ENCODE results near the gene LYL1.

The LYL1 gene

DNA sequence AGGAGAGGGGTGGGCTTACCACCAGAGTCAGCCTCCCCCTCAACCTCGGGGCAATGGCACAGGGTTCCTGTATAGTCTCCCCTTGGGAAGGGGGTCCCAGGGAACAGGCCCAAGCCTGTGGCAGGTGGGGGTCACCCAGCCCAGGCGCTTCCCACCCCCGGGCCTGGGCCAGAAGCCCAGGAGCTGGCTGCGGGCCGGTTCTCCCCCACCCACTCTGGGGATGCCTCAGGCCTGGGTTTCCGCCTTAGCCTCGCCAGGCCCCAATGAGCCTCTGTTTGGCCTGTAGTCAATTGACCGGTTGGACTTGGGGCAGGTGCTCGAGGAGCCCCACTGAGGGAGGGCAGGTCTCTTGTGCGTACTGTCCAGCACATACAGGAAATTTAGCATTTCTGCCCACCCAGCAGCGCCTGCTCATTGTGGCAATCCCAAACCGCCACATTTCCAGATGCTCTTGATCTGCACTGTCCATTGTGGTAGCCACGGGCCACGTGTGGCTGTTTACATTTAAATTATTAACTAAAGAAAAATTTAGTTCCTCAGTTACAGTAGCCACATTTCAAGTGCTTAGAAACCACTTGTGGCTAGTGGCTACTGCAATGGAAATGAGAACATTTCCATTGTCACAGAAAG, 9.9 kb downstream of the LYL1 start:
- DNase-seq (ENCODE audit: low read depth) = no peak

DNA sequence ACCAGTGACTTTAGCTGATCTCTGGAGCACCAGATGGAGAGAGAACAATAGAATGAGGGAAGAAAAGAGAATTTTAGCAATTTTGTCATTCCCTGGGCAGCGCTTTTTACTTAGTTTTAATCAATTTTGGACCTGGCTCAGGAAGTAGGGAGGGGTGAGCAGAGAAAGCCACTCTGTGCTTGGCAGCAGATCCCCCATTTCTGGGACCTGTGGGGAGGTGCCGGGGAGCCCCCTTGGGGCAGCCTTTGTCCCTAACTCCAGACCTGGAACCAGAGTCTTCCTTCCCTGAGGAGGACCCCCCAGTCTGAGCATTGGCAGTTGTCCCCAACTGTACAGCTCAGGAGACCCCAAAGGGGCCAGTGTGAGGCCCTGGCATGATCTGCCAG, 10.5 kb downstream of the LYL1 start:
- no peak for DNase-seq (ENCODE audit: low read depth)

DNA sequence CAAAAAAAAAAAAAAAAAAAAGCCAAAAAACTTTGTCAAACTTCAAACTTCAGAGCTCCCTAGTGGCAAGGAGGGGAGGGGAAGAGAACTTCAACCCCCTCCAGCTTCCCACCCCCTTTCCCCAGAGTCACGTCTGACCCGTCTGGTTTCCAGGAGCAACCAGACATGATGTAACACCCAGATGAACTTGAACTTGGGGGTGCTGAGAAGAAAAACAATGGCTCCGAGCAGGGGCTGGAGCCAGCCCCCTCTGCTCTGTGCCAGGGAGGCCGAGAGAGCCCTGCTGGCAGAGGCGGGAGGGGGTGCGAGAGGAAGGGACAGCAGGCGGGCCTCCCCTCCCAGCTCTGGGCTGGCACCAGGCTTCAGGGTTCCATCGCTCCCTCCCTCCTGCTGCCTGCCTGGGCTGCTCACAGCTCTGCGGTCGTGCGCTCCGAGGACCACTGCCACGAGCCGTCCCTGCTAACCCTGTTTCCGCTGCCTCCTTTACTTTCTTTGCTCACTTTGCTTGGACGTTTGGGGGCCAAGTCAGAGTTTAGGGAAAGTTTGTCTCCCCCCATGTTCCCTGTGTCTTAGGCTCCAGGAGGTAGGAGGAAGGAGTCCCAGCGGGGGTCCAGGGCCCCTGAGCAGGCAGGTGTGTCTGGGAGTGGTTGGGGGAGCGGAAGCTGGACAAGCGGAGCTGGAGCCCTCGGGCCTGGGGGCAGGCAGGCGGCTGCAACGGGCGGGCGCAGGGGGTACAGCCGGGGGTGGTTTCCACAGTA, 11.1 kb downstream of the LYL1 start:
- no peak for DNase-seq (ENCODE audit: low read depth)

DNA sequence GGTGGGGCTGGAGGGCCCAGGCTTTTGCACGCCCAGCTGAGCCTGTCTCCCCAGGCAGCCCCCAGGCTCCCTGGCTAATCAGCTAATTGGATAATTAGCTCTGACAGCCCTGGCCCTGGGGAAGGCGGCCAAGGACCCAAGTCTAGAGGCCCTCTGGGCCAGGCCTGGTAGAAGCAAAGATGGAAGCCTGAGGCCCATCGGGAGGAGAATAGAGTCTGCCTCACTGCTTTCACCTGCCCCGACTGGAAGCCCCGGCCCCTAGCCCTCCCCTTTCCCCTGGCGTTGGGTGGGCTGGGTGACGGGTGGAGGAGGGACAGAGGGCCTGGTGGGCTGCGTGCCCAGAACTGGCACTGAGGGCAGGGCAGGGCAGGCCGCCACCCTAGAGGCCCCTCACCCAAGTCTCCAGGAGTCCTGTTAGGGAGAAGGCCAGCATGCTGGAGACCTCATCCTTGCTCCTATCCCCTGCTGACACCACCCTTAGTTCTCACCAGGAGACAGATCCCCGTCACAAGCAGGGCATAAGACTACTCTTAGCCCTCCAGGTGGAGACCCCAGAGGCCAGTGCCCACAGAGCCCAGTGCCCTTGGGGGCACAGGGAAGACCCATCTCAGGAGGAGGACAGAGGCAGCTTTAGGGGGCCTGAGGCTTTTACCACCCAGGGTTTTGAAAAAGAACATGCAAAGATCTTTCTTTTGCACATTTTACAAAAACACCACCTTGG, 12.0 kb downstream of the LYL1 start:
- DNase-seq (ENCODE audit: low read depth) = no peak

DNA sequence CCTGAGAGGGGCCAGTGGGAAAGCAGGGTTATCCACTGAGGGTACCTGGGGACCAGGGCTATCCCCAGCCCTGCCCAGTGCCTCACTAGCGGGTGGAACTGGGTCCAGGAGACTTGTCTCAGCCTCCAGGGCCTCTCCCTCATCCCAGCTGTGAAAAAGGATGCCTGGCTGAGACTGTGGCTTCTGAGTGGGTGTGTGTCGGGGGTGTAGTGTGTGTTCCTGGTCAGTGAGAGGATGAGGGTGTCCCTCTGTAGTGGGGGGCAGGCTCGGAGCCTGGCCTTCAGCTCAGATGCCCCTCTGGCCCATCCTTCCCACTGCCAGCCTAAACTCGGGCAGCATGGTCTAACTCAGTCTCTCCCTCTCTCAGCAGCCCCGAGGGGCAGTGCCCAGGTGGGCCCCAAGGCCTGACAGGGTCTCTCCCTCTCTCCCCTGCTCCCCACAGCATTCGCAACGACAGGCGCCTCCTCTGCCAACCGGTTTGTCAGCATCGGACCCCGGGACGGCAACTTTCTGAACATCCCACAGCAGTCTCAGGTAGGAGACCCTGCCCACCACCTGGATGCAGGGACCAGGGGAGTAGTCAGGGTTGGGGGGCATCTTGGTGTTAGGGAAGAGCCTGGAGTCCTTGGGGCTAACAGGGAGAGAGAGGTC, 12.7 kb downstream of the LYL1 start:
- no peak for DNase-seq (ENCODE audit: low read depth)

DNA sequence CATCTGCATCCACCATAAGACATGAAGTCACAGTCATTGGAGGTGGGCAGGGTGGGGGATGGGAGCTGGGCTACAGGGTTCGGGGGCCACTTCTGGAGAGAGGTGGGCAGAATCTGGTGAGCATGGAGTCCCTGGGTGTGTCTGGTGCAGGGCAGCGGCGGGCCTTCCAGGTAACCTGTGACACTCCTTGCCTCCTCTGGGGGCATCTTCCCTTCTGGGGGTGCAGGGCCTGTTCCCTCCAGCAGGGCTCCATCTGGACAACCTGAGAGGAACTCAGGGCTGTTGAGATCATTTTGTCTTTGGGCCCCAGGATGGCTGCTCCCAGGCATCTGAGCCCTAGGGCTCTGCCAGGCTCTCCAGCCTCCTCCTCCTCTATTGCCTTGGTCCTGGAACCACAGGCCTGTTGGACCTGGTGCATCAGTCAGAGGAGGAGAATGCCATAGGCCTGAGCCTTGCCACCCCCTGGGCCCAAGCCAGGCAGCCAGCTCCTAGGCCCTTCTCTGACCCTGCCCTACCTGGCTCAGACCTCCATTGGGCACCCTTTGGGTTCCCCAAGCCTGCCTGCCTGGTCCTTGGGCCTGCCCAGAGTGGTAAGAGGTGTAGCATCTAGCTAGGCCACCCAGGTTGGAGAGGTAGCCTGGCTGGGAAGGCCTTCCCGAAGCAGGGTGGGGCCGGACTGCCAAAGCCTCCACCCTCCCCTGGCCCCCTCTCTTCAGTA, 13.4 kb downstream of the LYL1 start:
- no peak for DNase-seq (ENCODE audit: low read depth)

DNA sequence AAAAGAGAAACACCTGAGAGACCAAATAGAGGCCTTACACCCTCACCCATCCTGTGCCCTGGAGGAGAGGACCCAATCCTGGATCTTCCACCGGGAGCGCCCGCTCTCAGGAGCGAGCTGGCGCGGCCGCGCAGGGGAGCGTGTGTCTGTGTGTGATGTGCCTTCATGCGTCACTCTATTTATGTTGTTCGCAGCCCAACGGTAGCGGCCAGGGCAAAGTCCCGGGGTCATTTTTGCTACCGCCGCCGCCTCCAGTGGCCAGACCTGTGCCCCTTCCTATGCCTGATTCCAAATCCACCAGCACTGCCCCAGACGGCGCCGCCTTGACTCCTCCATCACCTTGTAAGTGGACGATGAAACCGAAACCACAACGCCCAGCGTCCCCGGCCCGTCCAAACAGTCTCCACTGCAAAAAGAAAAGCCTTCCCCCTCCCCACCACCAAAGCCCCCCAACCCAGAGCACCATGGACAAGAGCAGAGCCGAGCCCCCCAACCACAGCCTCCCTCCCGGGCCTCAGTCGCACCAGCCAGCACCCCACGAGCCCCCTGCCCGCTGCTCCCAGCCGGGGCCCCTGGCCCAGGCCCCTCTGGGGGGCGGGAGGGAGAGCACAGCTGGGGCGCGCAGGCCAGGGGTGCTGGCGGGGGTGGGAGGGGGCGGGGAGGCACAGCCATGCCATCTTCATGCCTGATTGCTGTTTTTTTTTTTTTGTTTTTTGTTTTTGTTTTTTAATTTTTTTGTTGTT, 14.7 kb downstream of the LYL1 start:
- no peak for DNase-seq (ENCODE audit: low read depth)

DNA sequence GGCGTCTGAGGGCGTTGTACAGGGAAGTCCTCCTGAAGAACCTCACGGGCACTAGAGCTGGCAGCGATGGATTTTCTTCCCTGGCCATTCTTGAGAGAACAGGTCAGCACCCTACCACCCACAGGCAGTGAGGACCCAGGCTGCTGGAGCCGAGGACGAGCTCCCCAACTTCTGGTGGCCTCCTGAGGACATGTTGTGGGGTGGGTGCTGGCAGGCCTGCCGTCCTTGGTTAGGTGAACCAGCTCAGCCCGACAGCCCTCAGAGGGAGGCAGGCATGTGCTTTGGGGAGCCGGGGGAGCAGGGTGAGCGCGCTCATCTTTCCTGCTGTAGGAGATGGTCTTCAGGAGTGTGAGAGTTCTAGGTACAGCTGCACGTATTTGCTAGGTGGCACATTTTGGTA, 15.4 kb downstream of the LYL1 start:
- no peak for DNase-seq (ENCODE audit: low read depth)

DNA sequence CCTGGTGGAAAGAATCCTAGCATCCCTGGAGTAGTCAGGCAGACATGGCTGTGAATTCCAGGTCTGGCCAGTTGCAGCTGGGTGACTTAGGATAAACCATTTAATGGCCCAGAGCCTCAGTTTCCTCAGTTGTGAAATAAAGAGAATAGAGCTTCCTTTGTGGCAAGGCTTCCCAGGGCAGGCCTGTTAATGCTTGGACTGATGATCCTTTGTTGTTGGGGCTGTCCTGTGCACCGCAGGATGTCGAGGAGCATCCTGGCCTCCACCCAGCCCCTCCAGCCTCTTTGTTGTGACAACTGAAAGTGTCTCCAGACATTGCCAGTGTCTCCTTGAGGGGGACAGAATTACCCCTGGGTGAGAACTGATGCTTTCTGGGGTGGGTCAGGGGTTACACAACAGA, 16.3 kb downstream of the LYL1 start:
- no peak for DNase-seq (ENCODE audit: low read depth)

DNA sequence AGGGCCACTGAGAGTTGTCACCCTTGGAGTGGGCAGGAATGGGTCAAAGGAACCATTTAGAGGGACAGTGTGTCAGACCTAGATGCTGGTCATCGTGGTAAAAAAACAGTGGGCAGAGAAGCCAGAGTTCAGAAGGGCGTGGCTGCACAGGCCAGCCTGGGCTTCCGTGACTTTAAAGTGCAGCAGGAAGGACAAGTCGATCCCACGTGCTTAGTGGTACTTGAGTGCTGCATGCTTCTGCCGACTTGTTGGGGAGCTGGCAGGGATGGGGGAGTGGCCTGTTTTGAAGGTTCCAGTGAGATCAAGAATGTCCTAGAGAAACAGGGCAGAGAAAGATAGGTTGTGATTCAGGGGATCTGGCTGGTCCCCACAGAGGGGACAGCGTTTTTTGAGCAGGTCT, 17.0 kb downstream of the LYL1 start:
- DNase-seq (ENCODE audit: low read depth) = no peak

DNA sequence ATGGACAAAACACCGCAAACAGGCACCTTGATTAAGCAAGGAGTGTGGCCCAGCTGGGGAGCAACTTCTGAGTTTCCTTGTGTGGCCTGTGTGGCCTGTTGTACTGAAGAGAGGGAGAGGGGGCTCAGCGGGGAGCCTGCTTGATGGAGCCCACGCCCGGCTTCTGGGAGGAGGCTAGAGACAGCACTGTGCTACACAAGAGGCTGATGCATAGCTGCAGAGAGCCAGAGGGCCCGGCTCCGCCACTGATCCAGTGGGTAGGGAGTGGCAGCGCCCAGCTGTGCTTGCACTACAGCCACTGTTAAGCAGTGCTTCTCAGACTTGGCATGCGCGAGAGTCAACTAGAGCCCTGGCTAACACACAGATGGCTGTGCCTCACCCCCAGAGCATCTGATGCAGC, 19.0 kb downstream of the LYL1 start:
- no peak for DNase-seq (ENCODE audit: low read depth)

DNA sequence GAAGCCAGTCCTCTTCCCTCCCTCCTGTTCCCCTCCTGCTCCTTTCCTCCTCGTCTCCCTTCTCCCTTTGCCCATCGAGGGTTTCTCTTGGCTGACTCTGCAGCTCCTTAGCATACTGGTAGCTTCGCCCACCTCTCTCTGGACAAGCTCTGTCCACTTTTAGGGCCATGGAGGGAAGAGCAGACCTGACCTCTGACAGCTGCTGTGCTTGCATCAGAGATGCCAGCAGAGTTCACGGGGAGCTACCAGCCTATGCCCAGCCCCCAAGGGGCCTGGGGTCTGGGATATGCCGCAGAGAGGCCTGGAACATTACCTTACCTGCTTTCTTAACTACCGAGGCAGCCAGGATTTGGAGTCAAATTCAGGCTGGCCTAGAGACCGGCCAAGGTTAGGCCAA, 19.7 kb downstream of the LYL1 start:
- DNase-seq (ENCODE audit: low read depth) = no peak

DNA sequence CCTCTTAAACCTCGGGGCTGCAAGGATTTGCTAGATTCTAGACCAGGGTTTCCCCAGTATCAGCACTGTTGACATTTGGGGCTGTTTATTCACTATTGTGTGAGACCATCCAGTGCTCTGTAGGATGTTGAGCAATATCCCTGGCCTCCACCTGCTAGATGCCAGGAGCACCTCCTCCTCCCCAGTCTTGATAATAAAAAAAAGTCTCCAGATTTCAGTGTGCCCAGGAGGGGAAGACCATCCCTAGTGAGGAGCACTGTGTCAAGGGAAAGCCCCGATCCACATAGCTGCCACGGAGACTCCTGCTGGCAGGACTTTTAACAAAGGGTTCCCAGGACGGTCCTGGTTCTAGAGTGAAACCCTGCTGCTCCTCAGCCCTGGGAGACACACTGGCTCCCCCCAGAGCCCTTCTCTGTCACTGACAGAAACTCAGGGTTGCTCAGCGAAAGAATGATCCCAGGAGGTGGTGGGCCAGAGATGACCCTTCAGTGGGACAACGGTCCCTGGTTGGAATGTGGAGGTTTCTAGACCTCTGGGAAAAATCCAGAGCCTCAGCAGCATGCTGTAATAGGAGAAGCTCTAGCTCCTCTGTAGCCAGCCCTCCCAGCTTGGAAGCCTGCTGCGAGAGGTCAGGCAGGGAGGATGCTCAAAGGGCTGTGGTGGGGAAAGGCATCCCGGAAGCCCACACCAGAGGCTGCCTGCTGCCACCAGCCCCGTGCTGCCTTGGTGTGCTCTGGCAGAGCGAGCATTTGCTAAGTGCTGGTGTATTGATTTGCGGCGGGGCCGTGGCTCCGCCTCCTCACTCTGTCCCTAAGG, 20.3 kb downstream of the LYL1 start:
- no peak for DNase-seq (ENCODE audit: low read depth)

DNA sequence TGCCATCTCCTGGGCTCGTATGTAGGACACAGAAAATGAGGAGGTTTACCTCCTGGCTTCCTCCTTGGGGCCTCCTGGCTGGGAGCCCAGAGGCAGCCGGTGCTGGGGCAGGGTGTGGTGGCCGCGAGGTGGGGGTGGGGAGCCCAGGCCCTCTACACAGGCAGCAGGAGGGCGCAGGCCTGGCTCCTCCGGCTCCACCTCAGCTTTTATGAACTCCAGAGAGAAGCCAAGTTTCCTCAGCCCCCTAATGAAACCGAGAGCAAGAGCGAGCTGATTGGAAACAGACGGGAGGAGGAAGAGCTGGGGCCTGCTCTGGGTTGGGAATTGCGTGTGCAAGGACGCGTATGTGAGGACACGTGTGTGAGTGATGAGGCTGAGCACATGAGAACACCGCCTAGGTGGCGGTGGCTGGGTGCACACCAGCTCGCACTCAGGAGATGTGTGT, 23.1 kb downstream of the LYL1 start:
- no peak for DNase-seq (ENCODE audit: low read depth)

DNA sequence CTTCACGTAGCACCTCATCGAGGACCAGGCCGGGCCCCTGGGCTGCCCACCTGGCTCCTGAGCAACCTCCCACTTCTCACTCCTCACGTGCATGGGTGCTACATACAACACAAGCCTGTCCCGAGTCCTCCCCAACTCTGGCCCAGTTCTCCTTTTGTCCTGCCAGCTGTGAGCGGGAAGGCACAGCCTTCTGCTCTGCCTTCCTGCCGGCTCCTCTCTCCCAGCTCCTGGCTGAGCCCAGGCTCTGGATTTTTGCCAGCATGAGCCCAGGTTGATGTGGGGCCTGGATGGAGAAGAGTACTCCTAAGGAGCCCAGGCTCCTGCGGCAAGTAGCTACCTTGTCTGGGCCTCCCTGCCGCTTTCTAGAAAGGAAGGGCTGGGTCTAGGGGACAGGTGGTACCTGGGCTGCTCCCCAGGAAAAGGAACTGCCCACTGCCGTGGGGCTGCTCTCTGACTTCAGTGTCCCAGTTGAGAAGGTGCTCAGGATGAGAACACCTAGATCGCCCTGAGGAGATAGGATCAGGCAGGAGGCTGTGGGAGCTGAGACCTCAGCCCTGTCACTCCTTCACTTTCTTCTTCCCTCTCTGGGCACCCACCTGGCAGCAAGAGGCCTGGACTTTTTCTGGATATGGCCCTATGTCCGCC, 23.6 kb downstream of the LYL1 start:
- DNase-seq (ENCODE audit: low read depth) = no peak

DNA sequence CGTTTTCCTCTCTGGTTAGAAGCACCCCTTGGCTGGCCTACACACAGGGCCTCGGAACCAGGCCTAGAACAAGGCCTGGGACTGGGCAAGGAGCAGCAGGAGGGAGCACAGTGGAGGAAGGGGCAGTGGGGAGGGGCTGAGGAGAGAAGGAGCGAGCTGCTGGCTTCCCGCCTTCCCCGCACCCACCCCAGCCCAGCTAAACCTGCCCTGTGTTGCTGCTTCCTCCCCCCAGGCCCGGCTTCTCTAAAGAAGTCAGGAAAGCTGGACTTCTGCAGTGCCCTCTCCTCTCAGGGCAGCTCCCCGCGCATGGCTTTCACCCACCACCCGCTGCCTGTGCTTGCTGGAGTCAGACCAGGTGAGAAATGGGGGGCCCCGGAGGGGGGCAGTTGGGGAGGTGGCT, 24.3 kb downstream of the LYL1 start:
- DNase-seq (ENCODE audit: low read depth) = no peak

DNA sequence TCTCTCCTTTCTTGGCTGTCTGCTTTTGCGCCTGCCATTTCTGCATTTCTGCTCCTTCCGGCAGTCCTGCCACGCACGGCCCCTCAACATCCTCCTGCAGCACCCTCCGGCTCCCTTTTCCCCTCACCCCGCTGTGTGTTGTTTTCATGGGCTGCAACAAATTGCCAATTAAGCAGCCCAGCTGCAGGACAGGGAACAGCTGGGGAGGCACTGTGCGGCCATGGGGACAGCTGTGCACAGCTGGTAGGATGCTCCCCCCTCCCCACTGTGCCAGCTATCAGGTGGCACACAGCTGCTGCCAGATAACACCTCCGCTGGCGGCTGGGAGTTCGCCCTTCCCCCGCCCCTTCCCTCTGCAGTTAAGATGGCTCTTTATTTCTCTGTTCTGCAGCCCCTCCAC, 25.4 kb downstream of the LYL1 start:
- DNase-seq (ENCODE audit: low read depth) = no peak

DNA sequence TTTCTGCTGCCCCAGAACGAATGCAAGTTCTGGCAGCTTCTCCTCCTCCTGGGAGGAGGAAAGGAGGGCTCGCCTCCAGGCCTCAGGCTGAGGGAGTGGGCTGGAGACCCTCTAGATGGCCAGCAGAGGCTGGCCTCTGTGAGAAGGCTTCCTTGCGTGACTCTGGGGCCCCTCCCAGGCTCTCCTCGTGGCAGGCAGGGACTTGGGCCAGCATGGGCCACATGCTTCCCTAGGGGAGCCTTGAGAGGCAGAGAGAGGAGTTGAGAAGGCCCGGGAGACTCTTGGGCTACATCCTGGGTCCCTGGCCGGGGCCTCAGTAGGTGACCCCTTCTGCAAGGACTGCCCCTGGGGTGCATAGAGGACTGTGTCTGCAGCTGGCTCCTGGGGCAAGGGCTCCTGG, 25.9 kb downstream of the LYL1 start:
- no peak for DNase-seq (ENCODE audit: low read depth)

DNA sequence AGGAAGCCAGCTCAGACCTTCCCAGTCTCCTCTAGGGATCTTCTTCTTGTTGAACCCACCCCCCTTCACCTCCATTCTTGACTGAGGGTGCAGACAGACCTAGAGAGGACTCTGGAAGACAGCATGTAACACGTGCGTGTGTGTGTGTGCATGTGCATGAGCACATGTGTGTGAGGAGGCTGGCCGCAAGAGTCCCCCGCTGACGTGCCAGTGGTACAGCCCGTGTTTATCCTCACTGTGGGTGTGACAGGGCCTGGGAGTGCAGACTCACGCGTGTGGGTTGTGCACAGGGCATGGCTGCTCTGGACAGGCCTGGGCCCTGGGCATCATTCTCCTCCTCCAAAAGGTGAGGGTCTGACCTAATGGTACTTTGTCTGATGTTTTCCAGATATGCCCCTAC, 26.3 kb downstream of the LYL1 start:
- DNase-seq (ENCODE audit: low read depth) = no peak

DNA sequence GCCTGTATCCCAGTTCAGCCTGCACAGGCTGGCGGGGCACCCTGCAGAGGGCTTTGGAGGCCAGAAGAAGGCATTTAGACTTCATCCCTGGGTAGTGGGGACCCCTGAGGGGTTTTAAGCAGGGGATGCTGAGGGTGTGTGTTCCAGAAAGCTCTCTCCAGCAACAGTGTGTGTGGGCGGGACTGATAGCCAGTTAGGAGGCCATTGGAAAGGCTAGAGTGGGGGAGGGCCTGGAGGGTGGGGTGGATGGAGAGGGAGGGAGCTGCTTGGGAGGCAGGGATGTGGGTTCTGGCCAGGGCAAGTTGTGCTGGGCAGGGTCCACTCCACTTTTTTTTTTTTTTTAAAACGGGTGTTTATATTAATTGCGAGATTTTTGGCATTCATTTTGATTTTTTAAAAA, 28.3 kb downstream of the LYL1 start:
- DNase-seq (ENCODE audit: low read depth) = no peak

Measured in stimulated activated CD8-positive, alpha-beta memory T cell treated with anti-CD3 and anti-CD28 coated beads, Interleukin-15, amount 100 ng/mL, for 1 hour (primary cell).